ENCODE measurements around the gene BSCL2.
"Not testable (repeated sequence)": the region's sequence is repeated elsewhere in the genome, so short reads cannot be mapped to it uniquely, and the experiment has no call there.

The BSCL2 gene

GRCh38 chr11:62652161-62653006, 54.8 kb downstream of the BSCL2 start:
- DNase-seq = no peak

DNA sequence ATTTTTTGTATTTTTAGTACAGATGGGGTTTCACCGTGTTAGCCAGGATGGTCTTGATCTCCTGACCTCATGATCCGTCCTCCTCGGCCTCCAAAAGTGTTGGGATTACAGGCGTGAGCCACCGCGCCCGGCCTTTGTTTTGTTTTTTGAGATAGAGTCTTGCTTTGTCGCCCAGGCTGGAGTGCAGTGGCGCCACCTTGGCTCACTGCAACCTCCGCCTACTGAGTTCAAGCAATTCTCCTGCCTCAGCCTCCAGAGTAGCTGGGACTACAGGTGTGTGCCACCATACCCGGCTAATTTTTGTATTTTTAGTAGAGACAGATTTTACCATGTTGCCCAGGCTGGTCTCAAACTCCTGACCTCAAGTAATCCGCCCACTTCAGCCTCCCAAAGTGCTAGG, 56.9 kb downstream of the BSCL2 start:
- DNase-seq = not testable (repeated sequence)

DNA sequence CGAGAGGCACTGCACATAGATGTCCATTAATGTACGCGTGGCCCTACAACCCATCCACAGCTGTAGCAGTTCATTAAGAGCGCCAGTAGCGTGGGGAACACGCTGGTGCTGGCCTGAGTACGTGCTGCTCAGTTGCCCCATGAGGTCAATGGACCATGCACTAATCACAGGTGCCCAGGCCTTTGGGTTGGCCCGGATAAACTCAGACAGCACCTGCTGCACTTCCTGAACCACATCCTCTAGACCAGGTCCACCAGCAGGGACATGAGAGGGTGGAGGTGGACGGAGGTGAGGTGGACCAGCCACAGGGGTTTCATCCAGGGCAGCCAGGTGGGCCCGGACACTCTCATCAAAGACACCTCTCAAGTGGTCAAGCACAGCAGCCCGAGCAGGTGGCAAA, 57.7 kb downstream of the BSCL2 start:
- DNase-seq = no peak

DNA sequence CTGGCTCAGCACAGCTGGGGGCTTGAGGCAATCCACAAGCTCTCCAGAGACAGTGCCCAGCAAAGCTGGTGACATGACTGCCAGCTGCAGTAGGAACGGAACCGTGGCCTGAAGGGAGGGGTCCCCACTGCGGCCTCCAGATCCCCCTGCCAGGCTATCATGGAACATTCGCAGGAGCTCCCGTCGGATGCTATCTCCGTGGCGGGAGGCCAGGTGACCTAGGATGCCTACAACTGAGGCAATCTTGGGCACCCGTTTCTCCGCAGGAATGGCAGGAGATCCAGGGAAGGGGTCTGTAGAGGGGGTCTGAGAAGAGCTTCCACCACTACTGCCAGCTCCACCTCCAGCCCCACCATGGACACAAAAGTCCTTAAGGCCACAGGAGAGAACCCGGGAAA, 58.3 kb downstream of the BSCL2 start:
- no peak for DNase-seq

GRCh38 chr11:62648185-62648966, 58.8 kb downstream of the BSCL2 start:
- DNase-seq = no peak

GRCh38 chr11:62647609-62648005, 59.6 kb downstream of the BSCL2 start:
- DNase-seq = no peak

- no peak for DNase-seq
These were observed 60.2 kb downstream of the BSCL2 start for GRCh38 chr11:62646825-62647608.

DNA sequence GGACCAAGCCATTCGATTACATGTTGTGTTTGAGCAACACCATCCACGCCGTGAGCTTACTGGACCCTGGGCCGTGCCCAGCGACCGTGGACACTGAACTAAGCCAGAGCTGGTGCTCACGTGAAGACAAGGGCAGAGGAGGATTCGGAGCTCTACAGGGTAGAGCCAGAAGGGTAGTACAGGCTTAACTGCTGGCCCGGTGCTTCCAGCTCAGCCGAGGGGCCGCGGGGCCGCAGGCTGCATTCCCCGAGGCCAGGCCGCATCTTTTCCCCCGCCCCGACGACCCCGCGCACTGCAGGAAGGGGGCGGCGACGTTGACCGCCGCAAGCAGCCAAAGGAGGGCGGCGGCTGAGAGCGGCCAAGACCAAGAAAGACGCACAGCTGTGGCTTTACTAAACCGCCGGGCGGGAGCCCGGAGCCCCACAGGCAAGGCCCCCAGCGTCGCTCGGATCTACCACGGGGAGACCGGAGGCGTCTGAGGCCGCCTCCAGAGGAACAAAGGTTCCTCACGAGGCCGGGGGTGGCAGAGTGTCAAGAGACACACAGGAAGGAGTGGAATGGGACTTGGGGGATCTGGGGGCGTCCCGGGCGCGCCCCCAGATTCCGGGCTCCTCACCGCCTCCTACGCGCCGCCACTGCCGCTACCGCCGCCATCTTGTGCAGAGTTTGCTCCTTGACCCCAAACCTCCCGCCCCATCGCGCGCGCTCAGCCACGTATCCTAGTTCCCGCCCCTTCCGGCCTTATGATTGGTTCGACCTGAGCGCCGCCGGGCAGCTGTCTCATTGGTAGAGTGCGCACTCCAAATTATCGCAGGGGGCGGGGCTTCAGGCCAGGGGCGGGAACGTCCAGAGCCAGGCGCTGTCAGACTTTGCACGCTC, 61.0 kb downstream of the BSCL2 start, which contains the start of gene GANAB:
GANAB (minus strand) TSS at position 668 of the 879 bp plus-strand sequence; CDS start at position 654, 14 bp downstream.
- DNase-seq = peak; percentile 99

- peak; percentile 68 for DNase-seq
These were observed 61.6 kb downstream of the BSCL2 start for GRCh38 chr11:62645671-62645945.

DNA sequence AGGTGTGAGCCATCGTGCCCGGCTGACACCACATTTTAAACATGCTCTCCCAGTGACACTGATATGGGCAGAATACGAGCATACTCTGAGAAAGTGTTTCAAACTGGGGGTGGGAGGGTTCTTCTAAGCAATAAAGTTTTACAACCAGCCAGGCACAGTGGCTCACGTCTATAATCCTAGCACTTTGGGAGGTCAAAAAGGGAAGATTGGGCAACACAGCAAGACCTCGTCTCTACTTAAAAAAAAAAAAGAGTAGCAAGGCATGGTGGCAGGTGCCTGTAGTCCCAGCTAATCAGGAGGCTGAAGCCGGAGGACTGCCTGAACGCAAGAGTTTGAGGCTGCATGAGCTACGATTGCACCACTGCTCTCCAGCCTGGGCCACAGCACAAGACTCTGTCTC, 63.0 kb downstream of the BSCL2 start:
- no peak for DNase-seq

All from activated CD8-positive, alpha-beta memory T cell treated with anti-CD3 and anti-CD28 coated beads for 24 hours (primary cell).